Colonic mucosa (tissue), 4 donors: ENCODE data around the gene VARS1. TPM values are rescaled to one million over a fixed set of nuclear protein-coding genes. Genes with fewer than 3 reads are reported as not detected.

Experiments
- DNase-seq: peaks from one replicate; pipeline ENCODE4 v3.0.0-alpha.2; 2020
- H3K27ac ChIP-seq: fragments of 200-600 bp; one replicate; pipeline ENCODE4 v1.8.0; 2021
- H3K27me3 ChIP-seq: fragments of 200-600 bp; one replicate; pipeline ENCODE4 v1.8.0; 2021
- H3K36me3 ChIP-seq: fragments of 200-600 bp; one replicate; pipeline ENCODE4 v1.8.0; 2021
- H3K4me1 ChIP-seq: fragments of 200-600 bp; one replicate; pipeline ENCODE4 v1.8.0; 2021; ENCODE audit warnings: mild to moderate bottlenecking
- H3K4me3 ChIP-seq: fragments of 200-600 bp; one replicate; pipeline ENCODE4 v1.8.0; 2021
- H3K9ac ChIP-seq, 2 donors: one replicate each; pipeline ENCODE4 v1.7.0; 2013; ENCODE audit warnings: control low read depth in 2 of 2, low read depth in 2 of 2, low read length in 2 of 2
- H3K9me3 ChIP-seq: fragments of 200-600 bp; one replicate; pipeline ENCODE4 v1.8.0; 2021
- CTCF ChIP-seq: fragments of 200-600 bp; IDR thresholded peaks from one replicate; pipeline ENCODE4 v1.8.0; 2022; ENCODE audit warnings: antibody characterized with exemption, mild to moderate bottlenecking
- intact Hi-C: fragments of 100-400 bp; cut with DNase I; formaldehyde crosslinking; loops from one replicate; pipeline ENCODE4 v1.14.1; 2022
- total RNA-seq, 2 donors: library from RNA; stranded (reverse); fragmentation: NEBNext Ultra II Directional in 1 of 2; extraction: Animal tissue kit (Norgen Biotek cat#: 25700) in 1 of 2; gene quantifications; one replicate each; pipeline ENCODE4 v1.2.1, GENCODE V29; 2021
- donor health status: healthy.
- donor health status: DM: no; HTN: no; CAD: no.
- donor health status: DM: no; HTN: no; CAD: no.

The VARS1 gene
- total RNA-seq, 2 donors from 2014 or later, result 40.8 to 136 TPM

GRCh38 chr6:31831350-31832215 is 36.0 kb upstream of the VARS1 start:
- peaks cover 10% of the 10 kb centered on the region for H3K4me1 ChIP-seq
- H3K27ac ChIP-seq, result peak overlapping the region; percentile 91
- DNase-seq, result peak; percentile 58
- intact Hi-C loops, result loop anchor here (5.0 kb wide), 1 partner anchor 59 kb away; no protein-coding TSS in a partner anchor
- no peaks in the 10 kb centered on the region for H3K36me3 ChIP-seq
- no peak for TF ChIP-seq CTCF
- H3K4me3 ChIP-seq, result peak overlapping the region; percentile 62
- H3K9me3 ChIP-seq, result no peaks in the 10 kb centered on the region
- no peaks in the 10 kb centered on the region for H3K27me3 ChIP-seq
- H3K9ac ChIP-seq, result peak overlapping the region; percentile 15 to 91

GRCh38 chr6:31830886-31831335 is 35.4 kb upstream of the VARS1 start:
- H3K4me1 ChIP-seq, result peaks cover 5% of the 10 kb centered on the region

GRCh38 chr6:31829633-31830283 is 34.2 kb upstream of the VARS1 start:
- Histone ChIP-seq H3K9me3 (no peaks in the 10 kb centered on the region), H3K36me3 (no peaks in the 10 kb centered on the region), H3K4me1 (peaks cover 5% of the 10 kb centered on the region), H3K27me3 (no peaks in the 10 kb centered on the region), H3K27ac (peak overlapping the region; percentile 91), H3K9ac (peak overlapping the region; percentile 64 to 91), H3K4me3 (peak overlapping the region; percentile 62)
- DNase-seq, result peak; percentile 42
- peak; percentile 33 for TF ChIP-seq CTCF
- intact Hi-C loops, result loop anchor here (5.0 kb wide), 1 partner anchor 57 kb away; no protein-coding TSS in a partner anchor

More at GRCh38 chr6:31830886-31831335, 35.4 kb upstream of the VARS1 start:
- no peaks in the 10 kb centered on the region for H3K9me3 ChIP-seq
- TF ChIP-seq CTCF, result no peak
- peak; percentile 32 for DNase-seq
- H3K27me3 ChIP-seq, result no peaks in the 10 kb centered on the region
- peak overlapping the region; percentile 91 for H3K27ac ChIP-seq
- H3K9ac ChIP-seq, result peak overlapping the region; percentile 57 to 91
- no peaks in the 10 kb centered on the region for H3K36me3 ChIP-seq
- intact Hi-C loops, result loop anchor here (5.0 kb wide), 1 partner anchor 59 kb away; no protein-coding TSS in a partner anchor
- H3K4me3 ChIP-seq, result peak overlapping the region; percentile 62

- no peaks in the 10 kb centered on the region for H3K9me3 ChIP-seq
- H3K9ac ChIP-seq, result peak within 1 kb of the TSS; percentile 86 to 87
- peak within 1 kb of the TSS; percentile 99 for H3K27ac ChIP-seq
- no peaks in the 10 kb centered on the region for H3K36me3 ChIP-seq
- peaks cover 5% of the 10 kb centered on the region for H3K4me1 ChIP-seq
- DNase-seq, result peak; percentile 100
- no peaks in the 10 kb centered on the region for H3K27me3 ChIP-seq
- TF ChIP-seq CTCF, result no peak
- H3K4me3 ChIP-seq, result peak within 1 kb of the TSS; percentile 46
- intact Hi-C loops, result no loop called here
Observed at GRCh38 chr6:31827286-31828079, 31.9 kb upstream of the VARS1 start, which contains the start of gene HSPA1B. Gene HSPA1B, plus strand, starts transcription at chr6:31827738. Its CDS starts 213 bp downstream, at chr6:31827951.

- Histone ChIP-seq H3K4me3 (peak overlapping the region; percentile 46), H3K4me1 (peaks cover 5% of the 10 kb centered on the region), H3K36me3 (no peaks in the 10 kb centered on the region), H3K27ac (peak overlapping the region; percentile 99), H3K27me3 (no peaks in the 10 kb centered on the region), H3K9me3 (no peaks in the 10 kb centered on the region), H3K9ac (peak overlapping the region; percentile 46 to 86)
- no peak for TF ChIP-seq CTCF
- DNase-seq, result peak; percentile 92
- intact Hi-C loops, result no loop called here
Observed at GRCh38 chr6:31826793-31827285, 31.3 kb upstream of the VARS1 start.
